ENCODE measurements around the gene SPATA31E1. TPM values are rescaled to one million over a fixed set of nuclear protein-coding genes. Genes with fewer than 3 reads are reported as not detected.
"Not testable (repeated sequence)": the region's sequence is repeated elsewhere in the genome, so short reads cannot be mapped to it uniquely, and the experiment has no call there.

The SPATA31E1 gene
- total RNA-seq = under 1 TPM in 1 of 2 donors, not detected in 1; 0.06 TPM
- not detected for polyA plus RNA-seq (ENCODE audit: insufficient read length in 2 of 2)
- long read RNA-seq, donor 1 = 0 reads
- long read RNA-seq, donor 2 = 0 reads
- long read RNA-seq, donor 3 = 0 reads
- long read RNA-seq, donor 4 = 0 reads

DNA sequence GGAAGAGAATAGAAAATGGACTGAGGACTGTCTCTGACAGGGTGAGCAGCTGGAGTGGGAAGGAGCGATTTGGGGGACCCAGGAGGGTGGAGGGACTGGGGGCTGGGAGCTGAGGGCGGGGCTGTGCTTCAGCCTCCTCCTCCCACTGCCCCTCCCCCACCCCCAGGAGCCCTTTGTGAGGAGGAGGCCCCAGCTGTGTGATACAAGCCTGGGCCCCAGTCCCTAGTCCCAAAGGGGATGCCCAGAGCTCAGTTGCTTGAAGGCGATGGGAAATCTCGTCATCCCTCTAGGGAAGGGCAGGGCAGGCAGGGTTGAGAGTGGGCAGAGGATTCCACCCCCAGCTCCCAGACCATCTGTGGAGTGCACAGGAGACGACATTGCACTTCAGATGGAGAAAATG is at the start of gene SPATA31E1:
TSS of gene SPATA31E1 (plus strand) at position 251 of the 400 bp plus-strand sequence. CDS start at position 266, 15 bp downstream.
- H3K4me3 ChIP-seq (ENCODE audit: low read depth, low read length) = no peak within 1 kb of the TSS
- no peak for DNase-seq (ENCODE audit: low read depth in 4 of 6, low spot score in 6 of 6)
- H3K4me1 ChIP-seq (ENCODE audit: control insufficient read depth, insufficient read depth, low read length) = peaks cover 5% of the 10 kb centered on the region
- no peaks in the 10 kb centered on the region for H3K27me3 ChIP-seq (ENCODE audit: control insufficient read depth, insufficient read depth, low read length)
- no peak within 1 kb of the TSS for H3K27ac ChIP-seq (ENCODE audit: low read depth, low read length)
- no peaks in the 10 kb centered on the region for H3K36me3 ChIP-seq (ENCODE audit: control insufficient read depth, insufficient read depth, low read length)
- H3K9me3 ChIP-seq (ENCODE audit: control insufficient read depth, insufficient read depth, low read length) = no peaks in the 10 kb centered on the region
- 43% methylated on average over 3 of the region's 5 CpGs for WGBS (ENCODE audit: insufficient coverage)

DNA sequence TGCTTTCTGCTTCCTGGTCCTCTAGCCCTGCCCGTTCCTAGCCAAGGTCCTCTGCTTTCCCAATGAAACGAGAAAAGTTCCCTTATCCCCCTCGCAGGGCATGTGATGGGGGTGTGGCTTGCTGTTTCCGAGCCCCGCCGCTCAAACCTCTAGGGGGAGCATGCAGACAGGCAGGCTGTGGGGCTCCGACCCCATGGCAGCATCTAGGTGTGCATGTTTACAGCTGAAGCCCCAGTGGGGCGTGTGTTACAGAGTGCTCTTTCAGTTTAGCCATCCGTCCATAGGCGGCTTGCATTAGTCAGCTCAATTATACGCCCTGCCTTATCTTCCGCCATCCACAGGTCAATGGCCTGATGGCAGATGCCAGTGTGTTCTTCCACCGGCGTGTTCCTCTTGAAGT is 48.3 kb upstream of the SPATA31E1 start:
- no peak overlapping the region for H3K4me3 ChIP-seq (ENCODE audit: low read depth, low read length)
- no peak overlapping the region for H3K27ac ChIP-seq (ENCODE audit: low read depth, low read length)
- no peaks in the 10 kb centered on the region for H3K27me3 ChIP-seq (ENCODE audit: control insufficient read depth, insufficient read depth, low read length)
- WGBS (ENCODE audit: insufficient coverage) = 59% methylated on average over 14 of the region's 14 CpGs
- H3K36me3 ChIP-seq (ENCODE audit: control insufficient read depth, insufficient read depth, low read length) = no peaks in the 10 kb centered on the region
- H3K9me3 ChIP-seq (ENCODE audit: control insufficient read depth, insufficient read depth, low read length) = no peaks in the 10 kb centered on the region
- H3K4me1 ChIP-seq (ENCODE audit: control insufficient read depth, insufficient read depth, low read length) = no peaks in the 10 kb centered on the region
- DNase-seq (ENCODE audit: low read depth in 4 of 6, low spot score in 6 of 6) = no peak

- WGBS (ENCODE audit: insufficient coverage) = 86% methylated on average over 5 of the region's 5 CpGs
- H3K27ac ChIP-seq (ENCODE audit: low read depth, low read length) = no peak overlapping the region
- no peaks in the 10 kb centered on the region for H3K4me1 ChIP-seq (ENCODE audit: control insufficient read depth, insufficient read depth, low read length)
- no peaks in the 10 kb centered on the region for H3K36me3 ChIP-seq (ENCODE audit: control insufficient read depth, insufficient read depth, low read length)
- H3K27me3 ChIP-seq (ENCODE audit: control insufficient read depth, insufficient read depth, low read length) = no peaks in the 10 kb centered on the region
- no peak for DNase-seq (ENCODE audit: low read depth in 4 of 6, low spot score in 6 of 6)
- no peak overlapping the region for H3K4me3 ChIP-seq (ENCODE audit: low read depth, low read length)
- H3K9me3 ChIP-seq (ENCODE audit: control insufficient read depth, insufficient read depth, low read length) = no peaks in the 10 kb centered on the region
Measured at GRCh38 chr9:87836536-87836935, 46.1 kb upstream of the SPATA31E1 start.

GRCh38 chr9:87836951-87837705 is 45.5 kb upstream of the SPATA31E1 start:
- no peaks in the 10 kb centered on the region for H3K9me3 ChIP-seq (ENCODE audit: control insufficient read depth, insufficient read depth, low read length)
- H3K27ac ChIP-seq (ENCODE audit: low read depth, low read length) = no peak overlapping the region
- WGBS (ENCODE audit: insufficient coverage) = 49% methylated on average over 7 of the region's 7 CpGs
- H3K4me3 ChIP-seq (ENCODE audit: low read depth, low read length) = no peak overlapping the region
- no peaks in the 10 kb centered on the region for H3K36me3 ChIP-seq (ENCODE audit: control insufficient read depth, insufficient read depth, low read length)
- H3K4me1 ChIP-seq (ENCODE audit: control insufficient read depth, insufficient read depth, low read length) = no peaks in the 10 kb centered on the region
- H3K27me3 ChIP-seq (ENCODE audit: control insufficient read depth, insufficient read depth, low read length) = no peaks in the 10 kb centered on the region
- DNase-seq (ENCODE audit: low read depth in 4 of 6, low spot score in 6 of 6) = peak in 4 of 6 donors; percentile 2 to 70 (median 26)

- no peaks in the 10 kb centered on the region for H3K27me3 ChIP-seq (ENCODE audit: control insufficient read depth, insufficient read depth, low read length)
- H3K4me3 ChIP-seq (ENCODE audit: low read depth, low read length) = no peak overlapping the region
- no peaks in the 10 kb centered on the region for H3K36me3 ChIP-seq (ENCODE audit: control insufficient read depth, insufficient read depth, low read length)
- H3K27ac ChIP-seq (ENCODE audit: low read depth, low read length) = no peak overlapping the region
- WGBS (ENCODE audit: insufficient coverage) = no CpG with 5 or more reads among the region's 1 CpG
- DNase-seq (ENCODE audit: low read depth in 4 of 6, low spot score in 6 of 6) = no peak
- no peaks in the 10 kb centered on the region for H3K9me3 ChIP-seq (ENCODE audit: control insufficient read depth, insufficient read depth, low read length)
- no peaks in the 10 kb centered on the region for H3K4me1 ChIP-seq (ENCODE audit: control insufficient read depth, insufficient read depth, low read length)
Measured at GRCh38 chr9:87840134-87840533, 42.5 kb upstream of the SPATA31E1 start.

DNA sequence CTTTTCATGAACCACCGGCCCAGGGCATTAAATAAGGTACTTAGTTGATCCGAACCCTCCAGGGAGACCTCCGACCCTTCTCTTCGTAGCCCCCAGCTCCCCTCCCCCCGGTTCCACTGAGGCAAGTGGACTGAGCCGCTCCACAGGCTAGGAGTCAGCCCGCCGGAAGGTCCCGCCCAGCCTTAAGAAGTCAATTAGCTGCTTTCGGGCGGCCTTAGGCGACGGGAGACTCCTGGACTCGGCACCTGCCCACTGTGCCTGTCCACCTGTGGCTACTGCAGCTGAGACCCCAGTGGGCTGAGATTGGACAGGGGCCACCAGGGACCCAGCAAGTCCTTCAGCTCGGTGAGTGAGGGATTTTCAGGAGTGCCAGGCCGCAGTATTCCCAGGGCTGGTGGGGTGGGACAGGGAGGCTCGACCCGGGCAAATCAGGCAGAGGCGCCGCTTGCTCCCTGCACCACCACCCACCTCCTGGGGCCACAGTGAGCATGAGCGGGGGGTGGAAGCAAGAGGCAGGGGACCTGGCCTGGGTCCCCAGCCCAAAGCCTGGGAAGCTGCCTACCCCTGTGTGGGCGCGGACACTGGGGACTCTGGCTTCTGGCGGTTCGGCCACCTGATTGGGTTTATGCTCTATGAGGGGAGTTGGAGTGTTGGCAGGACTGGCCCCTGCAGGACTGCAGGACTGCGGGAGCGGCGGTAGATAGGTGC is 39.6 kb upstream of the SPATA31E1 start:
- Histone ChIP-seq H3K27me3 (ENCODE audit: control insufficient read depth, insufficient read depth, low read length) (no peaks in the 10 kb centered on the region), H3K27ac (ENCODE audit: low read depth, low read length) (no peak overlapping the region), H3K4me3 (ENCODE audit: low read depth, low read length) (no peak overlapping the region), H3K9me3 (ENCODE audit: control insufficient read depth, insufficient read depth, low read length) (no peaks in the 10 kb centered on the region), H3K36me3 (ENCODE audit: control insufficient read depth, insufficient read depth, low read length) (no peaks in the 10 kb centered on the region), H3K4me1 (ENCODE audit: control insufficient read depth, insufficient read depth, low read length) (no peaks in the 10 kb centered on the region)
- 95% methylated on average over 23 of the region's 28 CpGs for WGBS (ENCODE audit: insufficient coverage)
- no peak for DNase-seq (ENCODE audit: low read depth in 4 of 6, low spot score in 6 of 6)

- DNase-seq (ENCODE audit: low read depth in 4 of 6, low spot score in 6 of 6) = no peak
- no peak overlapping the region for H3K27ac ChIP-seq (ENCODE audit: low read depth, low read length)
- H3K27me3 ChIP-seq (ENCODE audit: control insufficient read depth, insufficient read depth, low read length) = no peaks in the 10 kb centered on the region
- no CpG with 5 or more reads among the region's 2 CpGs for WGBS (ENCODE audit: insufficient coverage)
- no peaks in the 10 kb centered on the region for H3K36me3 ChIP-seq (ENCODE audit: control insufficient read depth, insufficient read depth, low read length)
- H3K4me1 ChIP-seq (ENCODE audit: control insufficient read depth, insufficient read depth, low read length) = no peaks in the 10 kb centered on the region
- no peak overlapping the region for H3K4me3 ChIP-seq (ENCODE audit: low read depth, low read length)
- H3K9me3 ChIP-seq (ENCODE audit: control insufficient read depth, insufficient read depth, low read length) = no peaks in the 10 kb centered on the region
Measured at GRCh38 chr9:87844506-87844905, 38.2 kb upstream of the SPATA31E1 start.

- not testable (repeated sequence) for H3K27me3 ChIP-seq (ENCODE audit: control insufficient read depth, insufficient read depth, low read length); H3K9me3 ChIP-seq (ENCODE audit: control insufficient read depth, insufficient read depth, low read length); H3K4me3 ChIP-seq (ENCODE audit: low read depth, low read length); H3K36me3 ChIP-seq (ENCODE audit: control insufficient read depth, insufficient read depth, low read length); H3K27ac ChIP-seq (ENCODE audit: low read depth, low read length); H3K4me1 ChIP-seq (ENCODE audit: control insufficient read depth, insufficient read depth, low read length); DNase-seq (ENCODE audit: low read depth in 4 of 6, low spot score in 6 of 6)
- WGBS (ENCODE audit: insufficient coverage) = no CpG with 5 or more reads among the region's 2 CpGs
Measured at GRCh38 chr9:87847817-87848216, 34.9 kb upstream of the SPATA31E1 start.

GRCh38 chr9:87849144-87849758 is 33.4 kb upstream of the SPATA31E1 start:
- no peak overlapping the region for H3K27ac ChIP-seq (ENCODE audit: low read depth, low read length)
- no peaks in the 10 kb centered on the region for H3K4me1 ChIP-seq (ENCODE audit: control insufficient read depth, insufficient read depth, low read length)
- no peaks in the 10 kb centered on the region for H3K36me3 ChIP-seq (ENCODE audit: control insufficient read depth, insufficient read depth, low read length)
- no peak for DNase-seq (ENCODE audit: low read depth in 4 of 6, low spot score in 6 of 6)
- H3K9me3 ChIP-seq (ENCODE audit: control insufficient read depth, insufficient read depth, low read length) = no peaks in the 10 kb centered on the region
- no peaks in the 10 kb centered on the region for H3K27me3 ChIP-seq (ENCODE audit: control insufficient read depth, insufficient read depth, low read length)
- no peak overlapping the region for H3K4me3 ChIP-seq (ENCODE audit: low read depth, low read length)
- no CpG with 5 or more reads among the region's 3 CpGs for WGBS (ENCODE audit: insufficient coverage)

Measured in spinal cord (tissue), 10 donors.